ENCODE data around the gene BBIP1.

Gene BBIP1

GRCh38 chr10:110865186-110865808 is 53.7 kb downstream of the BBIP1 start:
- no peaks in the 10 kb centered on the region for H3K79me2 ChIP-seq (ENCODE audit: insufficient read depth, low read length)
- H3K27ac ChIP-seq (ENCODE audit: low read length): no peak overlapping the region
- no peak overlapping the region for H3K9ac ChIP-seq (ENCODE audit: low read depth, low read length)
- no peaks in the 10 kb centered on the region for H4K20me1 ChIP-seq (ENCODE audit: insufficient read depth, low read length)
- no peak overlapping the region for H3K4me2 ChIP-seq (ENCODE audit: insufficient read depth, low read length)
- no peaks in the 10 kb centered on the region for H3K27me3 ChIP-seq (ENCODE audit: insufficient read depth, low read length, poor library complexity)
- TF ChIP-seq CTCF (IDR thresholded peaks at IDR 0.05; ENCODE audit: borderline replicate concordance, extremely low read depth, low read length, poor library complexity, severe bottlenecking) (no peak), EZH2 (IDR thresholded peaks at IDR 0.05; ENCODE audit: borderline replicate concordance, low read depth, low read length, severe bottlenecking) (no peak)
- H3K4me3 ChIP-seq (ENCODE audit: low read depth in 1 of 2, low read length in 2 of 2): no peak overlapping the region
- no peaks in the 10 kb centered on the region for H3K9me3 ChIP-seq (ENCODE audit: insufficient read depth, low read length, severe bottlenecking)
- ATAC-seq (ENCODE audit: insufficient read depth, low read depth) (no peak), DNase-seq (no peak)
- H3K36me3 ChIP-seq (ENCODE audit: insufficient read depth, low read length): no peaks in the 10 kb centered on the region
- H3K4me1 ChIP-seq (ENCODE audit: insufficient read depth, low read length): peaks cover 15% of the 10 kb centered on the region
- peak overlapping the region; percentile 69; the same call in 1 of the 2 replicates for H2AFZ ChIP-seq (ENCODE audit: low read depth, low read length)

- H4K20me1 ChIP-seq (ENCODE audit: insufficient read depth, low read length): no peaks in the 10 kb centered on the region
- no peak overlapping the region for H3K4me3 ChIP-seq (ENCODE audit: low read depth in 1 of 2, low read length in 2 of 2)
- ATAC-seq (ENCODE audit: insufficient read depth, low read depth) (peak; percentile 69), DNase-seq (peak; percentile 22)
- H3K4me2 ChIP-seq (ENCODE audit: insufficient read depth, low read length): no peak overlapping the region
- H3K27ac ChIP-seq (ENCODE audit: low read length): no peak overlapping the region
- no peak for TF ChIP-seq CTCF (IDR thresholded peaks at IDR 0.05; ENCODE audit: borderline replicate concordance, extremely low read depth, low read length, poor library complexity, severe bottlenecking)
- TF ChIP-seq EZH2 (IDR thresholded peaks at IDR 0.05; ENCODE audit: borderline replicate concordance, low read depth, low read length, severe bottlenecking): no peak
- H3K79me2 ChIP-seq (ENCODE audit: insufficient read depth, low read length): no peaks in the 10 kb centered on the region
- H3K36me3 ChIP-seq (ENCODE audit: insufficient read depth, low read length): no peaks in the 10 kb centered on the region
- no peaks in the 10 kb centered on the region for H3K9me3 ChIP-seq (ENCODE audit: insufficient read depth, low read length, severe bottlenecking)
- H2AFZ ChIP-seq (ENCODE audit: low read depth, low read length): peak overlapping the region; percentile 69
- H3K4me1 ChIP-seq (ENCODE audit: insufficient read depth, low read length): peaks cover 20% of the 10 kb centered on the region
- no peaks in the 10 kb centered on the region for H3K27me3 ChIP-seq (ENCODE audit: insufficient read depth, low read length, poor library complexity)
- H3K9ac ChIP-seq (ENCODE audit: low read depth, low read length): no peak overlapping the region
These were observed 54.3 kb downstream of the BBIP1 start for GRCh38 chr10:110864662-110865140.

GRCh38 chr10:110863956-110864355 is 55.0 kb downstream of the BBIP1 start:
- Histone ChIP-seq H3K9me3 (ENCODE audit: insufficient read depth, low read length, severe bottlenecking) (no peaks in the 10 kb centered on the region), H3K4me3 (ENCODE audit: low read depth in 1 of 2, low read length in 2 of 2) (no peak overlapping the region), H2AFZ (ENCODE audit: low read depth, low read length) (no peak overlapping the region), H3K27me3 (ENCODE audit: insufficient read depth, low read length, poor library complexity) (no peaks in the 10 kb centered on the region), H3K4me2 (ENCODE audit: insufficient read depth, low read length) (no peak overlapping the region), H3K9ac (ENCODE audit: low read depth, low read length) (no peak overlapping the region), H3K4me1 (ENCODE audit: insufficient read depth, low read length) (peaks cover 16% of the 10 kb centered on the region), H3K79me2 (ENCODE audit: insufficient read depth, low read length) (no peaks in the 10 kb centered on the region), H3K36me3 (ENCODE audit: insufficient read depth, low read length) (no peaks in the 10 kb centered on the region), H3K27ac (ENCODE audit: low read length) (no peak overlapping the region), H4K20me1 (ENCODE audit: insufficient read depth, low read length) (no peaks in the 10 kb centered on the region)
- ATAC-seq (ENCODE audit: insufficient read depth, low read depth) (no peak), DNase-seq (no peak)
- no peak for TF ChIP-seq EZH2 (IDR thresholded peaks at IDR 0.05; ENCODE audit: borderline replicate concordance, low read depth, low read length, severe bottlenecking)
- TF ChIP-seq CTCF (IDR thresholded peaks at IDR 0.05; ENCODE audit: borderline replicate concordance, extremely low read depth, low read length, poor library complexity, severe bottlenecking): no peak

Data from DND-41 (cell line).